Measurements from ENCODE around the gene SHC4. TPM values are rescaled to one million over a fixed set of nuclear protein-coding genes. Genes with fewer than 3 reads are reported as not detected.
"Not testable (repeated sequence)": the region's sequence is repeated elsewhere in the genome, so short reads cannot be mapped to it uniquely, and the experiment has no call there.

The SHC4 gene
- total and polyA plus RNA-seq, 2 of the 8 experiments (the other 6 are each of a cell fraction or from before 2014, with no cell fraction given) = 0.15 to 0.30 TPM

DNA sequence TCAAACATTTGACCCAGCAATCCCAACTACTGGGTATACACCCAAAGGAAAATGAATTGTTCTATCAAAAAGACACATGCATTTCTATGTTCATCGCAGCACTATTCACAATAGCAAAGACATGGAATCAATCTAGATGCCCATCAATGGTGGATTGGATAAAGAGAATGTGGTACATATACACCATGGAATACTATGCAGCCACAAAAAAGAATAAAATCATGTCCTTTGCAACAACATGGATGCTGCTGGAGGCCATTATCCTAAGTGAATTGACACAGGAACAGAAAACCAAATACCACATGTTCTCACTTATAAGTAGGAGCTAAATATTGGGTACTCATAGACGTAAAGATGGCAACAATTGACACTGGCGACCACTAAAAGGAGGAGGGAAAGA, 109.3 kb downstream of the SHC4 start:
- H4K5ac ChIP-seq (ENCODE audit: insufficient read length, low read depth, low read length); H2AFZ ChIP-seq (ENCODE audit: low read length); H3K56ac ChIP-seq (replicated peaks; ENCODE audit: insufficient read length, low read depth, low read length); H3K14ac ChIP-seq (ENCODE audit: insufficient read length); H2BK120ac ChIP-seq (replicated peaks; ENCODE audit: low read depth, low read length); FAIRE-seq; H2BK5ac ChIP-seq (ENCODE audit: low read depth, low read length); H3K27me3 ChIP-seq (replicated peaks in 1 of 4; ENCODE audit: control insufficient read depth in 3 of 4, extremely low read depth in 1 of 4, insufficient read depth in 3 of 4, low read length in 3 of 4); H3K27ac ChIP-seq (ENCODE audit: low read depth, low read length); CTCF ChIA-PET (ENCODE audit: partially characterized antibody); H3K4me2 ChIP-seq (ENCODE audit: insufficient read depth in 1 of 2, low read depth in 2 of 2, low read length in 2 of 2); H2AK5ac ChIP-seq (ENCODE audit: low read depth, low read length); H3K23me2 ChIP-seq (ENCODE audit: low read depth, low read length); H3K9ac ChIP-seq (replicated peaks in 1 of 4; ENCODE audit: extremely low read depth in 1 of 4, low read depth in 3 of 4, low read length in 3 of 4); H4K91ac ChIP-seq (replicated peaks; ENCODE audit: insufficient read length, low read length); H3K23ac ChIP-seq (ENCODE audit: insufficient read length); H3K79me2 ChIP-seq (ENCODE audit: control insufficient read depth in 1 of 2, insufficient read depth in 2 of 2, low read length in 2 of 2); H2BK20ac ChIP-seq (ENCODE audit: low read length); H4K8ac ChIP-seq (ENCODE audit: extremely low read depth, insufficient read depth, low read length); H2BK15ac ChIP-seq (ENCODE audit: low read length); POLR2A ChIA-PET (ENCODE audit: partially characterized antibody); H3K36me3 ChIP-seq (ENCODE audit: control insufficient read depth in 2 of 4, insufficient read depth in 4 of 4, low read length in 3 of 4); H3K9me3 ChIP-seq (ENCODE audit: insufficient read depth in 2 of 2, low read depth in 1 of 2, low read length in 1 of 2); H3K79me1 ChIP-seq (ENCODE audit: low read depth, low read length); H4K20me1 ChIP-seq (replicated peaks in 1 of 2; ENCODE audit: control insufficient read depth in 1 of 2, insufficient read depth in 2 of 2, low read length in 2 of 2); DNase-seq (ENCODE audit: low read depth in 1 of 2, low spot score in 2 of 2); H3K4ac ChIP-seq (replicated peaks; ENCODE audit: insufficient read length, low read depth, low read length); H3K18ac ChIP-seq (ENCODE audit: extremely low read depth, low read length); H3K4me3 ChIP-seq (ENCODE audit: extremely low read depth in 1 of 4, insufficient read depth in 2 of 4, low read depth in 3 of 4, low read length in 4 of 4); H2BK12ac ChIP-seq (ENCODE audit: low read depth, low read length): not testable (repeated sequence)
- H3K4me1 ChIP-seq (replicated peaks in 1 of 4; ENCODE audit: control insufficient read depth in 3 of 4, insufficient read depth in 4 of 4, low read length in 3 of 4) = peaks cover 0 to 13% (median 8%) of the 10 kb centered on the region in 4 experiments; a peak in 4 of 7 replicates
- WGBS, 2 experiments (ENCODE audit: extremely low coverage in 1 of 2, insufficient coverage in 1 of 2, insufficient read length in 1 of 2, insufficient replicate concordance in 2 of 2, low coverage in 1 of 2, low lambda C conversion rate in 2 of 2, missing lambda C conversion rate in 1 of 2) = 89% methylated on average over 3 of the region's 3 CpGs; no CpG with 5 or more reads in 1 of the 2 experiments
